Measurements from ENCODE around the gene PSMG3. TPM values are rescaled to one million over a fixed set of nuclear protein-coding genes. Genes with fewer than 3 reads are reported as not detected.

The PSMG3 gene
- total RNA-seq, 5 donors from 2014 or later (not counting 1 experiment from before 2014, with no cell fraction given), result 17.6 to 28.5 (median 20.6) TPM

DNA sequence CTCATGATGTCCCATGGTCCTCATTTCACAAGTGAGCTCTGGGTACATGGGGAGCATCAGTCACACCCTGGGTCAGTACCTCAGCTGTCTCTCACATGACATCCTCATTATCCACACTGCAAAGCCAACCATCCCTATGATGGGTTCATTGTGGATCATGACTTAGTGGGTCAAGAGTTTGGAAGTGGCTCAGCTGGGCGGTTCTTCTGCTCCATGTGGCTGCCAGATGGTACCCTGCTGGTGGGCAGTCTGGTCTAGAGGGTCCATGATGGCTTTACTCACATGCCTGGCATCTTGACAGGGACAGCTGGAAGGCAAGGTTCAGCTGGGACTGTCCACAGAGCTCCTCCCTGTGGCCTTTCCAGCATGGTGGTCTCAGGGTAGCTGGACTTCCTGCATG lies 19.1 kb upstream of the PSMG3 start:
- Mint-ChIP-seq H3K4me1 (peaks cover 21 to 30% (median 24%) of the 10 kb centered on the region in 3 donors), H3K36me3 (no peaks in the 10 kb centered on the region), H3K27me3 (peaks cover 20 to 33% of the 10 kb centered on the region in 2 donors), H3K27ac (no peak overlapping the region), H3K9me3 (peaks cover 0 to 4% (median 0%) of the 10 kb centered on the region in 3 donors), H3K4me3 (no peak overlapping the region)
- Histone ChIP-seq H3K4me1 (ENCODE audit: control insufficient read depth in 1 of 2, extremely low read depth in 1 of 2, insufficient read depth in 2 of 2, low read length in 2 of 2) (peaks cover 4 to 30% of the 10 kb centered on the region in 2 experiments), H3K4me3 (ENCODE audit: control insufficient read depth in 1 of 2, extremely low read depth in 1 of 2, low read length in 1 of 2) (no peak overlapping the region), H3K27me3 (replicated peaks in 1 of 2; ENCODE audit: control insufficient read depth in 2 of 2, extremely low read depth in 1 of 2, insufficient read depth in 2 of 2, low read length in 1 of 2) (peaks cover 0 to 53% of the 10 kb centered on the region in 2 experiments), H3K9me3 (no peaks in the 10 kb centered on the region), H3K36me3 (ENCODE audit: control insufficient read depth in 2 of 2, extremely low read depth in 1 of 2, insufficient read depth in 1 of 2, low read length in 1 of 2) (peaks cover 0 to 4% of the 10 kb centered on the region in 2 donors), H3K27ac (ENCODE audit: low read length) (no peak overlapping the region)
- DNase-seq (no peak), ATAC-seq (replicated peaks in 1 of 4) (no peak)
- WGBS (ENCODE audit: insufficient coverage), result 92% methylated on average over 1 of the region's 1 CpG
- CTCF ChIA-PET, result no interaction called here
- POLR2A ChIA-PET, result interaction anchor here in 1 of 2 donors (0.5 to 0.6 kb wide), 2 partner anchors 16 to 578 kb away, joined by 3 to 5 read pairs; no protein-coding TSS in a partner anchor

DNA sequence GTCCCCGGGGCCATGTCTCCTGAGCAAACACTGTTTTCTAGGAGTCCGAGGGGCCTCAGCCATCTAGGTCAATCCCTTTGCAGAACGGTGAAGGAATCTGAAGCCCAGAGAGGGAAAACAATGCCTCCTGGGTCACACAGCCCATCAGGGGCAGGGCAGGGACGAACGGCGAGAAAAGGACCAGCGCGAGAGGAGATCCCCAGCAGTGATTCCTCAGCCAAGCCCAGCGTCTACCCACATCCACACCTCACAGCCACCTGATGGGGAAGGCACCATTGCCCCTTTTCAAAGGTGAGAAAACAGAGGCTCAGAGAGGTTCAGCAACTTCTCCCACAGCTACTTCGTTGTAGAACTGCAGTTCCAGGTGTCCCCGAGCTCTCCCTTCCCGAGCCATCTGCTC lies 17.9 kb upstream of the PSMG3 start:
- H3K36me3 Mint-ChIP-seq, result no peaks in the 10 kb centered on the region
- no peak overlapping the region for H3K4me3 ChIP-seq (ENCODE audit: control insufficient read depth in 1 of 2, extremely low read depth in 1 of 2, low read length in 1 of 2)
- H3K27ac ChIP-seq (ENCODE audit: low read length), result no peak overlapping the region
- 86% methylated on average over 12 of the region's 12 CpGs for WGBS (ENCODE audit: insufficient coverage)
- DNase-seq (no peak), ATAC-seq (replicated peaks in 1 of 4) (no peak)
- H3K4me1 ChIP-seq (ENCODE audit: control insufficient read depth in 1 of 2, extremely low read depth in 1 of 2, insufficient read depth in 2 of 2, low read length in 2 of 2), result peaks cover 4 to 22% of the 10 kb centered on the region in 2 experiments
- H3K9me3 Mint-ChIP-seq, result peaks cover 0 to 4% (median 0%) of the 10 kb centered on the region in 3 donors
- CTCF ChIA-PET, result interaction anchor here in 1 of 2 donors (0.5 kb wide), 1 partner anchor 81 kb away, joined by 4 read pairs; no protein-coding TSS in a partner anchor
- H3K27me3 Mint-ChIP-seq, result peaks cover 18 to 26% of the 10 kb centered on the region in 2 donors
- no peak overlapping the region for H3K27ac Mint-ChIP-seq
- H3K27me3 ChIP-seq (replicated peaks in 1 of 2; ENCODE audit: control insufficient read depth in 2 of 2, extremely low read depth in 1 of 2, insufficient read depth in 2 of 2, low read length in 1 of 2), result peaks cover 0 to 40% of the 10 kb centered on the region in 2 experiments
- no peak overlapping the region for H3K4me3 Mint-ChIP-seq
- POLR2A ChIA-PET, result no interaction called here
- H3K4me1 Mint-ChIP-seq, result peaks cover 15 to 23% (median 19%) of the 10 kb centered on the region in 3 donors
- peaks cover 0 to 4% of the 10 kb centered on the region in 2 donors for H3K36me3 ChIP-seq (ENCODE audit: control insufficient read depth in 2 of 2, extremely low read depth in 1 of 2, insufficient read depth in 1 of 2, low read length in 1 of 2)
- no peaks in the 10 kb centered on the region for H3K9me3 ChIP-seq

DNA sequence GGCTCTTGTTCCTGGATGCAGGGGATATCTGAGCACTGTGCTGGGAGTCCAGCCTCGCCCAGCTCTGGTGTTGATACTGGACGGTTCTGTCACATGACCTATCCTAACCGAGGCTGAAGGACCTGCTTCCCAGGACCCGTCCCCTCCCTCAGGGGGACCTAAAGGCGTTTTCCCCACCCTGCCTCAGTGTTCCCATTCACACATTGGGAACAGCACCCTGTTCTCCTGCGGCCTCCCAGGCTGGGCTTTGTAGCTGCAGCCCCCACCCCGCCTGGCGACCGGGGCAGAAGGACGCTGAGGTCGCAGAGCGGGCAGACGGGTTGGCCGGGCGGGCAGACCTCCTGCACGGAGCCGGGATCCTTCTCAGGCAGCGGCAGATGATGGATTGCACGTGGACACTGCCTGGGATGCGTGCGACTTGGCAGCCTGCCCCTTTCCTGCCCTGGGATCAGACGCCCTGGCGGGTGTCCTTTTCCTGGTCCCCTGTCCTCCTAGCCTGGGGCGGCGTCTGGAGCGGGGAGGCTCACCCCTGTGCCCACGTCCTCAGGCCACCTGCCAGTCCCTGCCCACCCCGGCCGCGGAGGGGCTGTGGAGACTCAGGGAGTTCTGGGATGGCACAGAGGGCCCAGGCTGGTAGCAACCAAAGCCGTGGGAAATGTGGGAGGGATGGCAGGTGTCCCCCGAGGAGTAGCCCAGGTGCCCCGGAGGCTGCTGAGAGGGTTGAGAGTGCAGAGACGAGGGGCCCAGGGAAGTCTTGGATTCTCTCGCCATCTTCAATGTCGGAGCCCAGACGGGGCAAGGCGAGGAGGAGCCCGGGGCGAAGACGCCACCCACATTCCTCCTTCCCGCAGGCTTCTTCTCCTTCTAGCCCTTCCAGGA lies 17.2 kb upstream of the PSMG3 start:
- ATAC-seq (replicated peaks in 1 of 4) (no peak), DNase-seq (no peak)
- peaks cover 9 to 16% (median 12%) of the 10 kb centered on the region in 3 donors for H3K4me1 Mint-ChIP-seq
- Histone ChIP-seq H3K4me3 (ENCODE audit: control insufficient read depth in 1 of 2, extremely low read depth in 1 of 2, low read length in 1 of 2) (no peak overlapping the region), H3K36me3 (ENCODE audit: control insufficient read depth in 2 of 2, extremely low read depth in 1 of 2, insufficient read depth in 1 of 2, low read length in 1 of 2) (peaks cover 0 to 4% of the 10 kb centered on the region in 2 donors), H3K27me3 (replicated peaks in 1 of 2; ENCODE audit: control insufficient read depth in 2 of 2, extremely low read depth in 1 of 2, insufficient read depth in 2 of 2, low read length in 1 of 2) (peaks cover 0 to 34% of the 10 kb centered on the region in 2 experiments), H3K27ac (ENCODE audit: low read length) (no peak overlapping the region), H3K4me1 (ENCODE audit: control insufficient read depth in 1 of 2, extremely low read depth in 1 of 2, insufficient read depth in 2 of 2, low read length in 2 of 2) (peaks cover 0 to 15% of the 10 kb centered on the region in 2 experiments), H3K9me3 (no peaks in the 10 kb centered on the region)
- H3K36me3 Mint-ChIP-seq, result no peaks in the 10 kb centered on the region
- H3K27ac Mint-ChIP-seq, result no peak overlapping the region
- ChIA-PET POLR2A (no interaction called here), CTCF (interaction anchor here in 1 of 2 donors (0.5 kb wide), 1 partner anchor 80 kb away, joined by 4 read pairs; no protein-coding TSS in a partner anchor)
- 89% methylated on average over 36 of the region's 42 CpGs for WGBS (ENCODE audit: insufficient coverage)
- H3K4me3 Mint-ChIP-seq, result no peak overlapping the region
- peaks cover 13 to 20% of the 10 kb centered on the region in 2 donors for H3K27me3 Mint-ChIP-seq
- peaks cover 0 to 4% (median 0%) of the 10 kb centered on the region in 3 donors for H3K9me3 Mint-ChIP-seq

DNA sequence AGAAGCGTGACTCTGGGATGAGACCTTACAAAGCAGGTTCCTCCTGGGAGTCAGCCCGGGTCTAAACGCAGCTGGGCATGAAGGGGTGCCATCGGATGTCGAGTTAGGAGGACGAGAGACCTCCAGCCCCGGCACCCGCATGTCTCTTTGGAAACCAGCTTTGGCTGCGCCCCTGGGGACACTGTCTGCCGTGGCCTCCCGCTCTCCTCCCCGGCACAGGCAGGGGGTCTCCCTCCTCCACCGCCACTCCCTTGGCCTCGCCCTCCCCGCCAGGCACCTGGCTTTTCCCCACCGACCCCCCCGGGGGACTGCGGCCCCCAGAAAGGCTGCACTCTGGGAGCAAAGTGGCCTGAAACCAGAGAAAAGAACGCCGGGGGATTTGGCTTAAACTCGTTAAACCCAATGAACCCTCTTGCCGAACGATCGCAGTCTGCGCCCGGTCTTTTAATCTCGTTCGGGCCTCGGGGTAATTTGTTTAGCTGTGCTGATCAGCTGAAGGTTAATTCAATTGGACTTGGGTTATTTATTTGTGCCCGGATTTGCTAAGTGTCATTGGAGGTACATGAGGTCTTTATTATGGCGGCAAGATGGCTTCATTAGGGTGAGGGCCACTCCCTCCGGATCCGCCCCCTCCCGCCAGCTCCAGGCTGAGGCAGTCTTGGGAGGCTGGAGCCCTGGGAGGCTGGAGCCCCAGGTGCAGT lies 16.4 kb upstream of the PSMG3 start:
- Mint-ChIP-seq H3K27me3 (peaks cover 5 to 13% of the 10 kb centered on the region in 2 donors), H3K36me3 (no peaks in the 10 kb centered on the region), H3K9me3 (peaks cover 0 to 4% (median 0%) of the 10 kb centered on the region in 3 donors), H3K4me3 (no peak overlapping the region), H3K27ac (no peak overlapping the region), H3K4me1 (peaks cover under 1 to 9% (median 4%) of the 10 kb centered on the region in 3 donors)
- Histone ChIP-seq H3K36me3 (ENCODE audit: control insufficient read depth in 2 of 2, extremely low read depth in 1 of 2, insufficient read depth in 1 of 2, low read length in 1 of 2) (peaks cover 0 to 4% of the 10 kb centered on the region in 2 donors), H3K4me3 (ENCODE audit: control insufficient read depth in 1 of 2, extremely low read depth in 1 of 2, low read length in 1 of 2) (no peak overlapping the region), H3K4me1 (ENCODE audit: control insufficient read depth in 1 of 2, extremely low read depth in 1 of 2, insufficient read depth in 2 of 2, low read length in 2 of 2) (peaks cover 0 to 7% of the 10 kb centered on the region in 2 experiments), H3K9me3 (no peaks in the 10 kb centered on the region), H3K27ac (ENCODE audit: low read length) (no peak overlapping the region), H3K27me3 (replicated peaks in 1 of 2; ENCODE audit: control insufficient read depth in 2 of 2, extremely low read depth in 1 of 2, insufficient read depth in 2 of 2, low read length in 1 of 2) (peaks cover 0 to 26% of the 10 kb centered on the region in 2 experiments)
- DNase-seq (no peak), ATAC-seq (replicated peaks in 1 of 4) (no peak)
- ChIA-PET CTCF (no interaction called here), POLR2A (no interaction called here)
- WGBS (ENCODE audit: insufficient coverage), result 94% methylated on average over 31 of the region's 34 CpGs

DNA sequence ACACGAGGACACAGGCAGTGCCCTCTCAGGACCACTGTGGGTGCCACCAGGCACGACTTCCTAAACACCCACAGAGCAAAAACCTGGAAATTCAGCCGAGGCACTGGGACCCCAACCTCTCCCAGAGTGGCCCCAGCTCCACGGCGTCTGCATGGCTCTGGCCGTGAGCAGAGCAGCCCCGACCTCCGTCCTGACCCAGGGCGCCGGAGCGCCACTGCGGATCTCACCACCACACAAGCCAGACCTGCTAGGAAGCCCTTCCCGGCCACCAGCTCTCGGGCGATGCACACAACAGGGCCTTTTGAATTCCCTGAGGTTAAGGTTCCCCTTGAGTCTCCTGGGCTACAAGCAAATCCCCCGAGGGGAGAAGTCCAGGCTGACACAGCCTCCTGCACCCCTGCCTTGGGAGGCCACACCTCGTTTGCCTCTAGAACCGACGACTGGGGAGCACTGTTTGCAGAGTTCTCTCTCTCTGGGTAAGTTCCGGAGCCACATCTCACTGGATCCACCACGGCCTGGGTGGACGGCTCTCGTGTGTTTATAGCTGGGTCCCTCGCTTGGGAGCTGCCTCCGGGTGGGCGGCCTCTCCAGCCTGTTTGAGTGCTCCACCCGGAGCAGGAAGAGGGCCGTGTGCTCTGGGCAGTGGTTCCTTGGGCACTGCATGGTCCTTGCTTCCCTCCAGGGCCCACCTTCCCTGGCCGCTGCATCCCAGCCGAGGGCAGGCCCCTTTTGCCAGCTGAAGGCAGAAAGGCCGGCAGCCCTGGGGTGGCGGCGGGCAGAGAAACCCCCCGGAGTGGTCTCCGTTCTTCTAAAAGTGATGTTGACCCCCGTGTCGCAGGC lies 15.5 kb upstream of the PSMG3 start:
- Mint-ChIP-seq H3K36me3 (no peaks in the 10 kb centered on the region), H3K27ac (no peak overlapping the region), H3K27me3 (peaks cover 0 to 4% of the 10 kb centered on the region in 2 donors), H3K4me3 (no peak overlapping the region), H3K4me1 (peaks cover 0 to 1% (median under 1%) of the 10 kb centered on the region in 3 donors), H3K9me3 (peaks cover 0 to 4% (median 0%) of the 10 kb centered on the region in 3 donors)
- H3K4me1 ChIP-seq (ENCODE audit: control insufficient read depth in 1 of 2, extremely low read depth in 1 of 2, insufficient read depth in 2 of 2, low read length in 2 of 2), result no peaks in the 10 kb centered on the region
- ATAC-seq (replicated peaks in 1 of 4) (no peak), DNase-seq (no peak)
- ChIA-PET CTCF (interaction anchor here in 1 of 2 donors (0.5 kb wide), 1 partner anchor 834 kb away, joined by 8 read pairs; no protein-coding TSS in a partner anchor), POLR2A (no interaction called here)
- peaks cover 0 to 17% of the 10 kb centered on the region in 2 experiments for H3K27me3 ChIP-seq (replicated peaks in 1 of 2; ENCODE audit: control insufficient read depth in 2 of 2, extremely low read depth in 1 of 2, insufficient read depth in 2 of 2, low read length in 1 of 2)
- WGBS (ENCODE audit: insufficient coverage), result 93% methylated on average over 33 of the region's 37 CpGs
- no peak overlapping the region for H3K27ac ChIP-seq (ENCODE audit: low read length)
- no peak overlapping the region for H3K4me3 ChIP-seq (ENCODE audit: control insufficient read depth in 1 of 2, extremely low read depth in 1 of 2, low read length in 1 of 2)
- H3K9me3 ChIP-seq, result no peaks in the 10 kb centered on the region
- peaks cover 0 to 4% of the 10 kb centered on the region in 2 donors for H3K36me3 ChIP-seq (ENCODE audit: control insufficient read depth in 2 of 2, extremely low read depth in 1 of 2, insufficient read depth in 1 of 2, low read length in 1 of 2)
